ENCODE data around the gene PLA2R1.

- TF ChIP-seq CTCF (IDR thresholded peaks at IDR 0.05) (no peak), POLR2A (IDR thresholded peaks at IDR 0.05) (no peak)
These were observed 129.2 kb downstream of the PLA2R1 start for GRCh38 chr2:159933040-159933726.
